Activated T-cell treated with anti-CD3 and anti-CD28 coated beads, Interleukin-2, amount 50 U/mL, for 72 hours (primary cell): Measurements from ENCODE around the gene KCNH1. TPM values are rescaled to one million over a fixed set of nuclear protein-coding genes. Genes with fewer than 3 reads are reported as not detected.

Experiments
- ATAC-seq, 2 donors: fragments of 150-1000 bp; cut with Tn5 transposase; replicated peaks in 1 of 2; 2 replicates each; pipeline ENCODE4 v1.10.0; 2021; ENCODE audit warnings: moderate library complexity in 2 of 2, mild to moderate bottlenecking in 1 of 2
- DNase-seq, 2 donors: peaks; one replicate each; pipeline ENCODE4 v3.0.0; 2021 to 2022; ENCODE audit warnings: mixed read lengths in 1 of 2
- H3K27ac Mint-ChIP-seq: one replicate; pipeline ENCODE4 v1.8.0; 2022; ENCODE audit warnings: mild to moderate bottlenecking, moderate library complexity, mixed read lengths
- H3K27me3 Mint-ChIP-seq: one replicate; pipeline ENCODE4 v1.8.0; 2022; ENCODE audit warnings: low read depth, mixed read lengths
- H3K36me3 Mint-ChIP-seq, 2 donors: one replicate each; pipeline ENCODE4 v1.8.0; 2022; ENCODE audit warnings: mixed read lengths in 2 of 2, mild to moderate bottlenecking in 1 of 2; ENCODE audit not compliant: insufficient read depth in 2 of 2
- H3K4me1 Mint-ChIP-seq: one replicate; pipeline ENCODE4 v1.8.0; 2022; ENCODE audit warnings: low read depth, mixed read lengths
- H3K4me3 Mint-ChIP-seq, 2 donors: one replicate each; pipeline ENCODE4 v1.8.0; 2022; ENCODE audit warnings: mild to moderate bottlenecking in 2 of 2, mixed read lengths in 2 of 2, moderate library complexity in 2 of 2
- H3K9me3 Mint-ChIP-seq, 2 donors: one replicate each; pipeline ENCODE4 v1.8.0; 2022; ENCODE audit warnings: mixed read lengths in 2 of 2
- total RNA-seq, 2 donors: library from RNA; stranded (reverse); gene quantifications; one replicate each; pipeline ENCODE4 v1.2.3, GENCODE V29; 2022

Gene KCNH1
- not detected for total RNA-seq

GRCh38 chr1:211133836-211134669 is at the start of gene KCNH1:
Gene KCNH1, minus strand, starts transcription at chr1:211134148. Its CDS starts 203 bp downstream, at chr1:211133945.
- no peaks in the 10 kb centered on the region for H3K9me3 Mint-ChIP-seq
- DNase-seq (peak; percentile 85 to 90), ATAC-seq (peak; percentile 95)
- peaks cover 16% of the 10 kb centered on the region for H3K4me1 Mint-ChIP-seq
- peak within 1 kb of the TSS; percentile 78 for H3K4me3 Mint-ChIP-seq
- H3K36me3 Mint-ChIP-seq, result no peaks in the 10 kb centered on the region
- no peak within 1 kb of the TSS for H3K27ac Mint-ChIP-seq
- H3K27me3 Mint-ChIP-seq, result peaks cover 72% of the 10 kb centered on the region

GRCh38 chr1:211182746-211183145 is 48.8 kb upstream of the KCNH1 start:
- no peaks in the 10 kb centered on the region for H3K9me3 Mint-ChIP-seq
- no peaks in the 10 kb centered on the region for H3K36me3 Mint-ChIP-seq
- H3K27me3 Mint-ChIP-seq, result no peaks in the 10 kb centered on the region
- no peak for ATAC-seq
- H3K4me3 Mint-ChIP-seq, result no peak overlapping the region
- H3K27ac Mint-ChIP-seq, result no peak overlapping the region
- no peaks in the 10 kb centered on the region for H3K4me1 Mint-ChIP-seq
- no peak for DNase-seq

- Mint-ChIP-seq H3K27ac (no peak overlapping the region), H3K4me1 (no peaks in the 10 kb centered on the region), H3K4me3 (no peak overlapping the region), H3K27me3 (peaks cover 17% of the 10 kb centered on the region), H3K36me3 (peaks cover 7 to 8% of the 10 kb centered on the region in 2 donors), H3K9me3 (peaks cover 6 to 8% of the 10 kb centered on the region in 2 donors)
- DNase-seq (no peak), ATAC-seq (no peak)
These were observed 40.4 kb upstream of the KCNH1 start for GRCh38 chr1:211174375-211174774.

GRCh38 chr1:211172657-211173056 is 38.7 kb upstream of the KCNH1 start:
- no peak for DNase-seq
- Mint-ChIP-seq H3K27ac (no peak overlapping the region), H3K4me3 (no peak overlapping the region), H3K9me3 (peaks cover 9 to 14% of the 10 kb centered on the region in 2 donors), H3K36me3 (peaks cover 10 to 12% of the 10 kb centered on the region in 2 donors), H3K4me1 (no peaks in the 10 kb centered on the region), H3K27me3 (peaks cover 17% of the 10 kb centered on the region)
- no peak for ATAC-seq

GRCh38 chr1:211169353-211169752 is 35.4 kb upstream of the KCNH1 start:
- ATAC-seq (no peak), DNase-seq (no peak)
- H3K9me3 Mint-ChIP-seq, result peaks cover 11 to 14% of the 10 kb centered on the region in 2 donors
- no peak overlapping the region for H3K27ac Mint-ChIP-seq
- H3K4me3 Mint-ChIP-seq, result no peak overlapping the region
- no peaks in the 10 kb centered on the region for H3K4me1 Mint-ChIP-seq
- H3K36me3 Mint-ChIP-seq, result peaks cover 10 to 15% of the 10 kb centered on the region in 2 donors
- peaks cover 12% of the 10 kb centered on the region for H3K27me3 Mint-ChIP-seq

GRCh38 chr1:211158866-211159265 is 24.9 kb upstream of the KCNH1 start:
- no peak for DNase-seq
- ATAC-seq, result no peak
- H3K27me3 Mint-ChIP-seq, result peaks cover 2% of the 10 kb centered on the region
- H3K4me1 Mint-ChIP-seq, result no peaks in the 10 kb centered on the region
- H3K36me3 Mint-ChIP-seq, result peaks cover 7 to 11% of the 10 kb centered on the region in 2 donors
- no peak overlapping the region for H3K4me3 Mint-ChIP-seq
- peaks cover 8% of the 10 kb centered on the region in 2 donors for H3K9me3 Mint-ChIP-seq
- no peak overlapping the region for H3K27ac Mint-ChIP-seq

- Mint-ChIP-seq H3K27me3 (no peaks in the 10 kb centered on the region), H3K4me1 (no peaks in the 10 kb centered on the region), H3K4me3 (no peak overlapping the region), H3K9me3 (peaks cover 8% of the 10 kb centered on the region in 2 donors), H3K27ac (no peak overlapping the region), H3K36me3 (peaks cover 7 to 11% of the 10 kb centered on the region in 2 donors)
- no peak for ATAC-seq
- DNase-seq, result no peak
These were observed 21.1 kb upstream of the KCNH1 start for GRCh38 chr1:211155040-211155439.

- ATAC-seq (no peak), DNase-seq (no peak)
- H3K4me1 Mint-ChIP-seq, result no peaks in the 10 kb centered on the region
- no peaks in the 10 kb centered on the region for H3K27me3 Mint-ChIP-seq
- peaks cover 6 to 7% of the 10 kb centered on the region in 2 donors for H3K9me3 Mint-ChIP-seq
- no peak overlapping the region for H3K27ac Mint-ChIP-seq
- peaks cover 5 to 10% of the 10 kb centered on the region in 2 donors for H3K36me3 Mint-ChIP-seq
- H3K4me3 Mint-ChIP-seq, result no peak overlapping the region
These were observed 20.0 kb upstream of the KCNH1 start for GRCh38 chr1:211153932-211154331.

GRCh38 chr1:211148366-211148765 is 14.4 kb upstream of the KCNH1 start:
- H3K4me1 Mint-ChIP-seq, result no peaks in the 10 kb centered on the region

GRCh38 chr1:211145944-211146343 is 12.0 kb upstream of the KCNH1 start:
- no peak overlapping the region for H3K27ac Mint-ChIP-seq
- H3K27me3 Mint-ChIP-seq, result peaks cover 31% of the 10 kb centered on the region
- no peaks in the 10 kb centered on the region for H3K4me1 Mint-ChIP-seq
- no peaks in the 10 kb centered on the region for H3K9me3 Mint-ChIP-seq
- no peak overlapping the region for H3K4me3 Mint-ChIP-seq
- no peak for ATAC-seq
- no peak for DNase-seq
- H3K36me3 Mint-ChIP-seq, result no peaks in the 10 kb centered on the region

More at GRCh38 chr1:211148366-211148765, 14.4 kb upstream of the KCNH1 start:
- Mint-ChIP-seq H3K9me3 (no peaks in the 10 kb centered on the region), H3K4me3 (no peak overlapping the region), H3K27ac (no peak overlapping the region), H3K36me3 (no peaks in the 10 kb centered on the region), H3K27me3 (peaks cover 24% of the 10 kb centered on the region)
- ATAC-seq, result no peak
- no peak for DNase-seq

- Mint-ChIP-seq H3K4me1 (peaks cover 16% of the 10 kb centered on the region), H3K27me3 (peaks cover 83% of the 10 kb centered on the region), H3K27ac (no peak overlapping the region), H3K9me3 (no peaks in the 10 kb centered on the region), H3K4me3 (no peak overlapping the region), H3K36me3 (no peaks in the 10 kb centered on the region)
- ATAC-seq (peak; percentile 18 to 22), DNase-seq (no peak)
These were observed 1.5 kb upstream of the KCNH1 start for GRCh38 chr1:211135342-211135950.

- H3K9me3 Mint-ChIP-seq, result no peaks in the 10 kb centered on the region
- H3K27ac Mint-ChIP-seq, result no peak overlapping the region
- H3K4me3 Mint-ChIP-seq, result peak overlapping the region; percentile 78
- peaks cover 72% of the 10 kb centered on the region for H3K27me3 Mint-ChIP-seq
- H3K36me3 Mint-ChIP-seq, result no peaks in the 10 kb centered on the region
- H3K4me1 Mint-ChIP-seq, result peaks cover 16% of the 10 kb centered on the region
- ATAC-seq (peak; percentile 38 to 41), DNase-seq (peak in 1 of 2 donors; percentile 14)
These were observed 534 bp downstream of the KCNH1 start for GRCh38 chr1:211133393-211133835.

GRCh38 chr1:211132721-211133392 is 1.1 kb downstream of the KCNH1 start:
- Mint-ChIP-seq H3K4me1 (peaks cover 16% of the 10 kb centered on the region), H3K9me3 (no peaks in the 10 kb centered on the region), H3K4me3 (peak overlapping the region in 1 of 2 donors; percentile 78), H3K36me3 (no peaks in the 10 kb centered on the region), H3K27ac (no peak overlapping the region), H3K27me3 (peaks cover 68% of the 10 kb centered on the region)
- DNase-seq (no peak), ATAC-seq (no peak)
